MM.1S (cell line): ENCODE measurements around the gene OR1L6.
A peak's percentile ranks its signal among the peaks of the same experiment; 100 is the strongest.

ENCODE experiments used
- DNase-seq: peaks from one replicate; pipeline ENCODE4 v3.0.0-alpha.2; 2015
- H2AFZ ChIP-seq: fragments of 300-600 bp; sonication (generic); 2 replicates; pipeline ENCODE4 v1.6.0; 2016; ENCODE audit warnings: antibody characterized with exemption, low read length
- H3F3A ChIP-seq: fragments of 300-600 bp; sonication (generic); 2 replicates; pipeline ENCODE4 v1.6.1; 2016; ENCODE audit warnings: mild to moderate bottlenecking, antibody characterized with exemption, low read length, moderate library complexity, mixed read lengths; ENCODE audit not compliant: insufficient read depth
- H3K27ac ChIP-seq: fragments of 300-600 bp; sonication (generic); 2 replicates; pipeline ENCODE4 v1.5.1; 2016; ENCODE audit warnings: mild to moderate bottlenecking, low read length
- H3K27me3 ChIP-seq: fragments of 300-600 bp; sonication (generic); replicated peaks from 2 replicates; pipeline ENCODE4 v1.6.0; 2016; ENCODE audit warnings: low read length; ENCODE audit not compliant: insufficient read depth
- H3K36me3 ChIP-seq: fragments of 300-600 bp; sonication (generic); replicated peaks from 2 replicates; pipeline ENCODE4 v1.6.1; 2016; ENCODE audit warnings: mild to moderate bottlenecking, low read length, mixed read lengths; ENCODE audit not compliant: insufficient read depth
- H3K4me1 ChIP-seq: fragments of 300-600 bp; sonication (generic); 2 replicates; pipeline ENCODE4 v1.6.1; 2016; ENCODE audit warnings: low read length, mixed read lengths
- H3K4me2 ChIP-seq: fragments of 300-600 bp; sonication (generic); 2 replicates; pipeline ENCODE4 v1.6.0; 2016; ENCODE audit warnings: low read depth, low read length
- H3K4me3 ChIP-seq: fragments of 300-600 bp; sonication (generic); 2 replicates; pipeline ENCODE4 v1.5.1; 2016; ENCODE audit warnings: low read length, mixed read lengths
- H3K79me2 ChIP-seq: fragments of 300-600 bp; sonication (generic); 2 replicates; pipeline ENCODE4 v1.6.1; 2016; ENCODE audit warnings: mixed run types, low read length, mixed read lengths
- H3K9ac ChIP-seq: fragments of 300-600 bp; sonication (generic); 2 replicates; pipeline ENCODE4 v1.6.1; 2016; ENCODE audit warnings: low read length, mixed read lengths
- H3K9me2 ChIP-seq: fragments of 300-600 bp; sonication (generic); replicated peaks from 2 replicates; pipeline ENCODE4 v1.6.1; 2016; ENCODE audit warnings: mild to moderate bottlenecking, low read length, mixed read lengths; ENCODE audit not compliant: insufficient read depth
- H3K9me3 ChIP-seq: fragments of 300-600 bp; sonication (generic); replicated peaks from 2 replicates; pipeline ENCODE4 v1.6.1; 2016; ENCODE audit warnings: mild to moderate bottlenecking, low read length, mixed read lengths; ENCODE audit not compliant: insufficient read depth
- H4K20me1 ChIP-seq: fragments of 300-600 bp; sonication (generic); 2 replicates; pipeline ENCODE4 v1.6.1; 2016; ENCODE audit warnings: mild to moderate bottlenecking, low read length, moderate library complexity, mixed read lengths; ENCODE audit not compliant: insufficient read depth
- EZH2 ChIP-seq: fragments of 300-600 bp; sonication (generic); optimal IDR thresholded peaks from 2 replicates; pipeline ENCODE3; 2017; ENCODE audit warnings: low read depth, mild to moderate bottlenecking, antibody characterized with exemption, low read length, mixed read lengths
- EZH2phosphoT487 ChIP-seq: fragments of 300-600 bp; sonication (generic); IDR thresholded peaks from 2 replicates; pipeline ENCODE4 v1.6.1; 2018; ENCODE audit warnings: antibody characterized with exemption, low read length
- TF ChIP-seq, protein P1 (sequence below): fragments of 300-600 bp; sonication (generic); IDR thresholded peaks from 2 replicates; pipeline ENCODE4 v1.5.1; 2016; ENCODE audit warnings: antibody characterized with exemption, low read length, mixed read lengths

The OR1L6 gene

GRCh38 chr9:122785269-122785668 lies 43.2 kb downstream of the OR1L6 start:
- Histone ChIP-seq H3K79me2 (no peaks in the 10 kb centered on the region), H3K4me1 (peaks cover 9% of the 10 kb centered on the region; the same call in 1 of the 2 replicates), H3K9ac (no peak overlapping the region), H3K4me3 (no peak overlapping the region), H3K4me2 (no peak overlapping the region), H4K20me1 (no peaks in the 10 kb centered on the region), H3K9me2 (no peaks in the 10 kb centered on the region), H3F3A (0 out of 2 replicates have a peak, but pooled peaks cover 3% of the 10 kb centered on the region), H3K36me3 (no peaks in the 10 kb centered on the region), H3K27ac (no peak overlapping the region), H3K27me3 (no peaks in the 10 kb centered on the region), H3K9me3 (no peaks in the 10 kb centered on the region), H2AFZ (no peak overlapping the region)
- DNase-seq, result no peak
- TF ChIP-seq, protein P1, sequence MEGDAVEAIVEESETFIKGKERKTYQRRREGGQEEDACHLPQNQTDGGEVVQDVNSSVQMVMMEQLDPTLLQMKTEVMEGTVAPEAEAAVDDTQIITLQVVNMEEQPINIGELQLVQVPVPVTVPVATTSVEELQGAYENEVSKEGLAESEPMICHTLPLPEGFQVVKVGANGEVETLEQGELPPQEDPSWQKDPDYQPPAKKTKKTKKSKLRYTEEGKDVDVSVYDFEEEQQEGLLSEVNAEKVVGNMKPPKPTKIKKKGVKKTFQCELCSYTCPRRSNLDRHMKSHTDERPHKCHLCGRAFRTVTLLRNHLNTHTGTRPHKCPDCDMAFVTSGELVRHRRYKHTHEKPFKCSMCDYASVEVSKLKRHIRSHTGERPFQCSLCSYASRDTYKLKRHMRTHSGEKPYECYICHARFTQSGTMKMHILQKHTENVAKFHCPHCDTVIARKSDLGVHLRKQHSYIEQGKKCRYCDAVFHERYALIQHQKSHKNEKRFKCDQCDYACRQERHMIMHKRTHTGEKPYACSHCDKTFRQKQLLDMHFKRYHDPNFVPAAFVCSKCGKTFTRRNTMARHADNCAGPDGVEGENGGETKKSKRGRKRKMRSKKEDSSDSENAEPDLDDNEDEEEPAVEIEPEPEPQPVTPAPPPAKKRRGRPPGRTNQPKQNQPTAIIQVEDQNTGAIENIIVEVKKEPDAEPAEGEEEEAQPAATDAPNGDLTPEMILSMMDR, result no peak
- TF ChIP-seq EZH2, result no peak
- TF ChIP-seq EZH2phosphoT487, result no peak

DNA sequence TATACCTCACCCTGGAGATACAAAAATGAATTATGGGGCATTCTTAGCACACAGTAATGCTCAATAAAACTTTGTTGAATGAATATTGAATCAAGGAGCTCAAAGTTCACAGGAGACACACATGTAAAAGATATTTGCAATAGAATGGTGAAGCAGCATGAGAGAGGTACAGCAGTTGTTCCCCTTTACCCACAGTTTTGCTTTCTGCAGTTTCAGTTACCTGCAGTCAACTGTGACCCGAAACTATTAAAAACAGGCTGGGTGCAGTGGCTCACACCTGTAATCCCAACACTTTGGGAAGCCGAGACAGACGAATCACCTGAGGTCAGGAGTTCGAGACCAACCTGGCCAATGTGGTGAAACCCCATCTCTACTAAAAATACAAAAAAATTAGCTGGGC lies 44.2 kb downstream of the OR1L6 start:
- TF ChIP-seq, protein P1, result no peak
- TF ChIP-seq EZH2 (no peak), EZH2phosphoT487 (no peak)
- Histone ChIP-seq H3K36me3 (no peaks in the 10 kb centered on the region), H3K9me3 (no peaks in the 10 kb centered on the region), H3K9ac (no peak overlapping the region), H4K20me1 (no peaks in the 10 kb centered on the region), H2AFZ (no peak overlapping the region), H3K27ac (peak overlapping the region; percentile 26; the same call in 1 of the 2 replicates), H3K4me1 (peaks cover 11% of the 10 kb centered on the region), H3K27me3 (no peaks in the 10 kb centered on the region), H3K4me3 (no peak overlapping the region), H3F3A (0 out of 2 replicates have a peak, but pooled peaks cover 3% of the 10 kb centered on the region), H3K79me2 (no peaks in the 10 kb centered on the region), H3K9me2 (no peaks in the 10 kb centered on the region), H3K4me2 (0 out of 2 replicates have a peak overlapping the region, but pooled peaks have one; percentile 12)
- DNase-seq, result peak; percentile 73

DNA sequence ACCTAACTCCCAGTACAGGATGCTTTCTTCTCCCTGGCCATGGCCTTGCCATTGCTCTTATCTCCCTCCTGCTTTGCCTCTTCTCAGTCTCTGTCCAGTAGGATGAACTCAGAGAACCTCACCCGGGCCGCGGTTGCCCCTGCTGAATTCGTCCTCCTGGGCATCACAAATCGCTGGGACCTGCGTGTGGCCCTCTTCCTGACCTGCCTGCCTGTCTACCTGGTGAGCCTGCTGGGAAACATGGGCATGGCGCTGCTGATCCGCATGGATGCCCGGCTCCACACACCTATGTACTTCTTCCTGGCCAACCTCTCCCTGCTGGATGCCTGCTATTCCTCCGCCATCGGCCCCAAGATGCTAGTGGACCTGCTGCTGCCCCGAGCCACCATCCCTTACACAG lies 46.7 kb downstream of the OR1L6 start, which contains the start of gene OR5C1:
OR5C1 (plus strand) TSS at position 103 of the 400 bp plus-strand sequence; CDS start at position 103, 0 bp downstream.
- no peaks in the 10 kb centered on the region for H3K9me2 ChIP-seq
- H3K27me3 ChIP-seq, result no peaks in the 10 kb centered on the region
- no peaks in the 10 kb centered on the region for H3K9me3 ChIP-seq
- no peaks in the 10 kb centered on the region for H3K79me2 ChIP-seq
- no peaks in the 10 kb centered on the region for H3K36me3 ChIP-seq
- DNase-seq, result no peak
- no peak within 1 kb of the TSS for H3K4me2 ChIP-seq
- TF ChIP-seq, protein P1, result no peak
- TF ChIP-seq EZH2phosphoT487 (no peak), EZH2 (no peak)
- H3K4me3 ChIP-seq, result no peak within 1 kb of the TSS
- H2AFZ ChIP-seq, result no peak within 1 kb of the TSS
- no peak within 1 kb of the TSS for H3K9ac ChIP-seq
- H4K20me1 ChIP-seq, result no peaks in the 10 kb centered on the region
- no peak within 1 kb of the TSS for H3K27ac ChIP-seq
- peaks cover 25% of the 10 kb centered on the region for H3K4me1 ChIP-seq
- H3F3A ChIP-seq, result peaks cover 8% of the 10 kb centered on the region; the same call in 1 of the 2 replicates
